ENCODE results near the gene FRYL.

- TF ChIP-seq CTCF (conservative IDR thresholded peaks at IDR 0.05; ENCODE audit: low read depth, low read length) (no peak), EZH2 (IDR thresholded peaks at IDR 0.05; ENCODE audit: low read length, unreplicated experiment) (no peak), EZH2phosphoT487 (IDR thresholded peaks at IDR 0.05; ENCODE audit: borderline replicate concordance, low read length) (no peak)
Observed at GRCh38 chr4:48506716-48507115, 273.4 kb downstream of the FRYL start.

Data from PC-3 (cell line).